K562 (cell line): ENCODE results near the gene TMEM156. TPM values are rescaled to one million over a fixed set of nuclear protein-coding genes. Genes with fewer than 3 reads are reported as not detected.

ENCODE experiments used
- ATAC-seq: fragments of 200-7000 bp; cut with Tn5 transposase; 3 replicates; pipeline ENCODE4 v1.9.1; 2020; ENCODE audit warnings: moderate library complexity
- BruUV-seq: library from RNA; stranded (reverse); fragments of 400-500 nt; replicated peaks from 2 replicates; lab custom pipeline; 2021; lab: Mats Ljungman, UMichigan
- CTCF ChIA-PET: fragments of 300-600 bp; formaldehyde crosslinking; extraction: SDS; loops from one replicate; lab custom pipeline; 2021; ENCODE audit warnings: low intra/inter-chr PET ratio; lab: Yijun Ruan, JAX
- POLR2A ChIA-PET: fragments of 300-600, 350-650 bp; sonication (Branson Sonifier 250); formaldehyde crosslinking; extraction: SDS; loops from one replicate; lab custom pipeline; 2021; ENCODE audit warnings: antibody characterized with exemption, inconsistent platforms; lab: Yijun Ruan, JAX
- DNase-seq, 4 experiments: peaks; one replicate each; pipeline versions ENCODE4 v3.0.0 to v3.0.0-alpha.2; 2011 to 2018; ENCODE audit warnings: low spot score in 3 of 4, mixed read lengths in 3 of 4; ENCODE audit errors: extremely low read depth in 1 of 4
- FAIRE-seq: peaks from 2 replicates; lab custom pipeline; 2011; peaks lifted over from hg19 to GRCh38; lab: Jason Lieb, UNC
- H2AFZ ChIP-seq: 2 replicates; pipeline ENCODE4 v1.6.0; 2011; ENCODE audit warnings: low read depth, low read length, control low read depth, inconsistent platforms
- H3K27ac ChIP-seq: fragments of 200-600 bp; 3 replicates; pipeline ENCODE4 v1.8.0; 2011; ENCODE audit warnings: low read depth, mild to moderate bottlenecking, control low read depth, inconsistent platforms, low read length, moderate library complexity, mixed read lengths; ENCODE audit errors: extremely low read depth
- H3K27me3 ChIP-seq, 2 experiments: fragments of 300-600 bp in 1 of 2; 2 replicates in 1 of 2; 3 replicates in 1 of 2; pipeline versions ENCODE4 v1.6.0 to v1.8.0; 2011; ENCODE audit warnings: inconsistent platforms in 2 of 2, low read length in 2 of 2, mild to moderate bottlenecking in 1 of 2, mixed read lengths in 1 of 2, moderate library complexity in 1 of 2; ENCODE audit not compliant: control insufficient read depth in 2 of 2, insufficient read depth in 2 of 2
- H3K36me3 ChIP-seq: fragments of 300-600 bp; 3 replicates; pipeline ENCODE4 v1.8.0; 2011; ENCODE audit warnings: mild to moderate bottlenecking, low read length, inconsistent platforms; ENCODE audit not compliant: control insufficient read depth, insufficient read depth
- H3K4me1 ChIP-seq, 2 experiments: fragments of 200-600 bp in 1 of 2; replicated peaks in 1 of 2; 2 replicates in 1 of 2; 3 replicates in 1 of 2; pipeline versions ENCODE4 v1.5.1 to v1.8.0; 2011; ENCODE audit warnings: inconsistent platforms in 2 of 2, low read length in 2 of 2, mild to moderate bottlenecking in 1 of 2, mixed read lengths in 1 of 2, moderate library complexity in 1 of 2; ENCODE audit not compliant: control insufficient read depth in 2 of 2, insufficient read depth in 2 of 2
- H3K4me2 ChIP-seq: 2 replicates; pipeline ENCODE4 v1.6.1; 2011; ENCODE audit warnings: low read length, control low read depth, inconsistent platforms, mixed read lengths; ENCODE audit not compliant: insufficient read depth
- H3K4me3 ChIP-seq: fragments of 200-600 bp; sonication (generic), shearing (Covaris generic); 2 replicates; pipeline ENCODE4 v1.5.1; 2016; ENCODE audit warnings: control low read depth, inconsistent platforms
- H3K79me2 ChIP-seq: fragments of 200-600 bp; 3 replicates; pipeline ENCODE4 v1.8.0; 2011; ENCODE audit warnings: low read length, inconsistent platforms; ENCODE audit not compliant: control insufficient read depth, insufficient read depth
- H3K9ac ChIP-seq, 2 experiments: 2 replicates each; pipeline versions ENCODE4 v1.6.0 to v1.6.1; 2011; ENCODE audit warnings: low read depth in 2 of 2, low read length in 2 of 2, control low read depth in 1 of 2, inconsistent platforms in 1 of 2, mild to moderate bottlenecking in 1 of 2, mixed read lengths in 1 of 2; ENCODE audit not compliant: insufficient read depth in 1 of 2
- H3K9me1 ChIP-seq: one replicate; pipeline ENCODE4 v1.6.0; 2011; ENCODE audit warnings: inconsistent platforms, mild to moderate bottlenecking, low read length, moderate library complexity; ENCODE audit not compliant: control insufficient read depth, insufficient read depth
- H3K9me3 ChIP-seq: replicated peaks from 2 replicates; pipeline ENCODE4 v1.5.1; 2011; ENCODE audit warnings: low read depth, low read length, inconsistent platforms; ENCODE audit not compliant: control insufficient read depth, insufficient read depth
- H4K20me1 ChIP-seq: replicated peaks from 2 replicates; pipeline ENCODE4 v1.6.1; 2011; ENCODE audit warnings: low read length, inconsistent platforms, mixed read lengths; ENCODE audit not compliant: control insufficient read depth, insufficient read depth
- CEBPG ChIP-seq, 3 experiments: fragments of 200-800 bp in 1 of 3; sonication (Bioruptor generic) in 1 of 3; sonication (generic) in 1 of 3; formaldehyde crosslinking in 1 of 3; IDR thresholded peaks in 2 of 3; conservative IDR thresholded peaks in 1 of 3; 2 replicates each; pipeline versions ENCODE4 v1.6.1 to v1.8.0; 2016 to 2022; ENCODE audit warnings: missing compliant biosample characterization in 2 of 3, missing genetic modification characterization in 2 of 3, mild to moderate bottlenecking in 1 of 3, missing genetic modification reagents in 1 of 3
- ETS2 ChIP-seq: IDR thresholded peaks from 2 replicates; pipeline ENCODE4 v1.6.1; 2016; ENCODE audit warnings: borderline replicate concordance, missing genetic modification characterization, mild to moderate bottlenecking, moderate library complexity, missing compliant biosample characterization; ENCODE audit not compliant: poor library complexity, severe bottlenecking
- GTF2B ChIP-seq: IDR thresholded peaks from 2 replicates; pipeline ENCODE4 v1.6.1; 2011; ENCODE audit not compliant: insufficient read length; ENCODE audit errors: extremely low read depth
- MED1 ChIP-seq: sonication (generic); formaldehyde crosslinking; IDR thresholded peaks from 2 replicates; pipeline ENCODE4 v1.8.1; 2023; ENCODE audit warnings: missing genetic modification reagents, borderline replicate concordance
- NFE2 ChIP-seq: IDR thresholded peaks from 2 replicates; pipeline ENCODE4 v1.6.1; 2014; ENCODE audit warnings: antibody characterized with exemption, low read depth
- NFIC ChIP-seq: fragments of 450-650 bp; IDR thresholded peaks from 2 replicates; pipeline ENCODE4 v1.6.1; 2017; ENCODE audit warnings: mild to moderate bottlenecking, inconsistent platforms
- PML ChIP-seq: IDR thresholded peaks from 2 replicates; pipeline ENCODE4 v1.6.1; 2012; ENCODE audit warnings: low read length, inconsistent platforms
- RB1 ChIP-seq: fragments of 450-650 bp; IDR thresholded peaks from 2 replicates; pipeline ENCODE4 v1.6.1; 2017; ENCODE audit warnings: low read depth, mild to moderate bottlenecking
- RBM34 ChIP-seq: fragments of 200-400 bp; formaldehyde crosslinking; IDR thresholded peaks from 2 replicates; pipeline ENCODE4 v1.6.1; 2018; ENCODE audit warnings: low read length, borderline replicate concordance; ENCODE audit not compliant: insufficient read depth
- SMARCA5 ChIP-seq: fragments of 450-650 bp; IDR thresholded peaks from 2 replicates; pipeline ENCODE4 v1.6.1; 2016
- ZBTB34 ChIP-seq: fragments of 250-450 bp; sonication (Bioruptor Pico); IDR thresholded peaks from 2 replicates; pipeline ENCODE4 v1.8.0; 2021; ENCODE audit warnings: mild to moderate bottlenecking, moderate library complexity
- WGBS: fragments of 100-300 bp; shearing (Covaris generic); methylation state at CpG from one replicate; pipeline ENCODE4 v1.1.6; 2016; ENCODE audit warnings: low coverage, mixed read lengths; ENCODE audit not compliant: insufficient coverage; ENCODE audit errors: missing lambda C conversion rate; 5-methylcytosine and 5-hydroxymethylcytosine counted together
- in situ Hi-C: fragments of 300-500 bp; cut with MboI; formaldehyde crosslinking; loops from 4 replicates; pipeline ENCODE4 v1.15.0; 2018; ENCODE audit warnings: inconsistent platforms, mixed read lengths
- intact Hi-C: fragments of 100-400 bp; cut with micrococcal nuclease; formaldehyde crosslinking; loops from 2 replicates; pipeline ENCODE4 v1.14.2; 2022
- polyA plus RNA-seq, 8 experiments: library from polyadenylated mRNA; depleted of rRNA in 4 of 8; stranded (reverse) in 5 of 8; unstranded in 3 of 8; fragments of >200 nt; fragmentation: Nextera tagmentation in 2 of 8; fragmentation: Illumina TruSeq in 1 of 8; extraction: Ambion mirVana in 2 of 8; extraction: Trizol in 1 of 8; gene quantifications; 2 replicates each; pipeline versions ENCODE4 v1.2.1 to v1.2.3, GENCODE V29; 2011 to 2014; ENCODE audit warnings: inconsistent platforms in 1 of 8, missing spikeins in 1 of 8
- total RNA-seq, 7 experiments: library from RNA; depleted of rRNA in 6 of 7; stranded (reverse); fragments of >200 nt in 6 of 7; fragmentation: Illumina TruSeq in 2 of 7; extraction: Trizol in 2 of 7; gene quantifications; 2 replicates each; pipeline versions ENCODE4 v1.2.1 to v1.2.3, GENCODE V29; 2011 to 2021; ENCODE audit warnings: low replicate concordance in 1 of 7
- TF ChIP-seq, protein P1 (sequence below): fragments of 250-450 bp; sonication (Bioruptor Pico); IDR thresholded peaks from 2 replicates; pipeline ENCODE4 v1.8.0; 2022; ENCODE audit warnings: inconsistent platforms
- TF ChIP-seq, protein P2 (sequence below): fragments of 250-450 bp; sonication (Bioruptor Pico); IDR thresholded peaks from 2 replicates; pipeline ENCODE4 v1.8.0; 2022; ENCODE audit warnings: inconsistent platforms, mild to moderate bottlenecking, moderate library complexity, borderline replicate concordance

The TMEM156 gene
- total and polyA plus RNA-seq, 9 of the 15 experiments (the other 6 are each of a cell fraction or from before 2014, with no cell fraction given): 3.5 to 9.6 (median 6.4) TPM

GRCh38 chr4:38926896-38927295 lies 105.3 kb downstream of the TMEM156 start:
- no peaks in the 10 kb centered on the region for H3K9me3 ChIP-seq
- FAIRE-seq: no peak
- no peak overlapping the region for H3K9ac ChIP-seq
- no peaks in the 10 kb centered on the region for H3K27me3 ChIP-seq
- no peak overlapping the region for H3K4me3 ChIP-seq
- no peak overlapping the region for H2AFZ ChIP-seq
- no peak for ATAC-seq
- H3K9me1 ChIP-seq: no peaks in the 10 kb centered on the region
- no peak for TF ChIP-seq GTF2B
- TF ChIP-seq NFIC: no peak
- TF ChIP-seq ETS2 (tag): no peak
- TF ChIP-seq MED1: no peak
- no peak for TF ChIP-seq CEBPG (CRISPR knock-in tag; IDR thresholded peaks at IDR 0.05)
- TF ChIP-seq CEBPG (tag; conservative IDR thresholded peaks at IDR 0.05 in 1 of 2, IDR thresholded peaks at IDR 0.05 in 1 of 2): no peak
- no peak for TF ChIP-seq SMARCA5
- no peak for TF ChIP-seq RB1
- no peak for TF ChIP-seq NFE2
- no peak for TF ChIP-seq PML
- TF ChIP-seq, protein P1, sequence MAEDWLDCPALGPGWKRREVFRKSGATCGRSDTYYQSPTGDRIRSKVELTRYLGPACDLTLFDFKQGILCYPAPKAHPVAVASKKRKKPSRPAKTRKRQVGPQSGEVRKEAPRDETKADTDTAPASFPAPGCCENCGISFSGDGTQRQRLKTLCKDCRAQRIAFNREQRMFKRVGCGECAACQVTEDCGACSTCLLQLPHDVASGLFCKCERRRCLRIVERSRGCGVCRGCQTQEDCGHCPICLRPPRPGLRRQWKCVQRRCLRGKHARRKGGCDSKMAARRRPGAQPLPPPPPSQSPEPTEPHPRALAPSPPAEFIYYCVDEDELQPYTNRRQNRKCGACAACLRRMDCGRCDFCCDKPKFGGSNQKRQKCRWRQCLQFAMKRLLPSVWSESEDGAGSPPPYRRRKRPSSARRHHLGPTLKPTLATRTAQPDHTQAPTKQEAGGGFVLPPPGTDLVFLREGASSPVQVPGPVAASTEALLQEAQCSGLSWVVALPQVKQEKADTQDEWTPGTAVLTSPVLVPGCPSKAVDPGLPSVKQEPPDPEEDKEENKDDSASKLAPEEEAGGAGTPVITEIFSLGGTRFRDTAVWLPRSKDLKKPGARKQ (CRISPR knock-in tag): no peak
- no peak for TF ChIP-seq RBM34
- TF ChIP-seq ZBTB34 (CRISPR knock-in tag): no peak
- TF ChIP-seq, protein P2, sequence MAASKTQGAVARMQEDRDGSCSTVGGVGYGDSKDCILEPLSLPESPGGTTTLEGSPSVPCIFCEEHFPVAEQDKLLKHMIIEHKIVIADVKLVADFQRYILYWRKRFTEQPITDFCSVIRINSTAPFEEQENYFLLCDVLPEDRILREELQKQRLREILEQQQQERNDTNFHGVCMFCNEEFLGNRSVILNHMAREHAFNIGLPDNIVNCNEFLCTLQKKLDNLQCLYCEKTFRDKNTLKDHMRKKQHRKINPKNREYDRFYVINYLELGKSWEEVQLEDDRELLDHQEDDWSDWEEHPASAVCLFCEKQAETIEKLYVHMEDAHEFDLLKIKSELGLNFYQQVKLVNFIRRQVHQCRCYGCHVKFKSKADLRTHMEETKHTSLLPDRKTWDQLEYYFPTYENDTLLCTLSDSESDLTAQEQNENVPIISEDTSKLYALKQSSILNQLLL: no peak
- POLR2A ChIA-PET: interaction anchor here (0.6 to 2.1 kb wide), 4 partner anchors 9 to 39 kb away, joined by 3 to 7 read pairs (median 6); no protein-coding TSS in a partner anchor
- no peaks in the 10 kb centered on the region for H4K20me1 ChIP-seq
- in situ Hi-C loops: no loop called here
- H3K4me1 ChIP-seq: peaks cover 0 to 3% of the 10 kb centered on the region in 2 experiments; a peak in 1 of 5 replicates
- H3K79me2 ChIP-seq: no peaks in the 10 kb centered on the region
- H3K36me3 ChIP-seq: no peaks in the 10 kb centered on the region
- WGBS: 33% methylated on average over 6 of the region's 6 CpGs
- no peak for DNase-seq
- BruUV-seq: no TSS peak
- no peak overlapping the region for H3K27ac ChIP-seq
- H3K4me2 ChIP-seq: no peak overlapping the region
- CTCF ChIA-PET: no interaction called here
- intact Hi-C loops: no loop called here
